ENCODE results near the gene TTPAL.

DNA sequence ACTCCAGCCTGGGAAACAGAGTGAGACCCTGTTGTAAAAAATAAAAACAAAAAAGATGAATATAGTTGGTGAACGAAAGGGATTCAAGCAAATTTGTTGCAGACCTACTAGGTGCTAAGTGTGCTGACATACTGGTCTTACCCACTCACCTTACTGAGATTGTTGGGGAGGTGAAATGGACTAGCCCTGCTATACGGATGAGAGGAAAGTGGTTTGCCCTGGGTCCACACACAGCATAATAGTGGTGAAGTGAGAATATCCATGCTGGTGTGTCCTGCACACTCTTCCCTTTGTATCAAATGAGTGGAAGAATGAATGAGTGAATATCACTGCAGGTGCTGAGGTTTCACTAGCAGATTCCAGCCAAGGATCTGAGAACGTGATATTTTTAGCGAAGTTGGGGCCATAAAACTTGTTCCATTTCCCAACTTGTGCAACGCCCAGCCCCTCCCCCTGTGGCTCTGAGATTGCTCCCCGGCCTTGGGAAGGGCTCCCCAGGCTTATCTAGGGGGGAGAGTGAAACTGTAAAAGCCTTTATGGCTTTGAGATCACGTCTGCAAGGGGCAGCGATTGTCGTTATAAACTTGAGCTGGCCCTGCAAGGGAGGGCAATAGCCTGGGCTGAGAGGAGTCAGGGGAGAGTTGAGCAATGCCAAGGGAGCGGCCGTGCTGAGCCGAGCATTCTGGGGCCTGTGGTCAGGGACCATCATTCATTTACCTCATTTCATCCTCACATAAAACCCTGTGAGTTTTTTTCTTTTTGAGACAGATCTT, 33.2 kb upstream of the TTPAL start:
- TF ChIP-seq, protein P1, sequence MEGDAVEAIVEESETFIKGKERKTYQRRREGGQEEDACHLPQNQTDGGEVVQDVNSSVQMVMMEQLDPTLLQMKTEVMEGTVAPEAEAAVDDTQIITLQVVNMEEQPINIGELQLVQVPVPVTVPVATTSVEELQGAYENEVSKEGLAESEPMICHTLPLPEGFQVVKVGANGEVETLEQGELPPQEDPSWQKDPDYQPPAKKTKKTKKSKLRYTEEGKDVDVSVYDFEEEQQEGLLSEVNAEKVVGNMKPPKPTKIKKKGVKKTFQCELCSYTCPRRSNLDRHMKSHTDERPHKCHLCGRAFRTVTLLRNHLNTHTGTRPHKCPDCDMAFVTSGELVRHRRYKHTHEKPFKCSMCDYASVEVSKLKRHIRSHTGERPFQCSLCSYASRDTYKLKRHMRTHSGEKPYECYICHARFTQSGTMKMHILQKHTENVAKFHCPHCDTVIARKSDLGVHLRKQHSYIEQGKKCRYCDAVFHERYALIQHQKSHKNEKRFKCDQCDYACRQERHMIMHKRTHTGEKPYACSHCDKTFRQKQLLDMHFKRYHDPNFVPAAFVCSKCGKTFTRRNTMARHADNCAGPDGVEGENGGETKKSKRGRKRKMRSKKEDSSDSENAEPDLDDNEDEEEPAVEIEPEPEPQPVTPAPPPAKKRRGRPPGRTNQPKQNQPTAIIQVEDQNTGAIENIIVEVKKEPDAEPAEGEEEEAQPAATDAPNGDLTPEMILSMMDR (IDR thresholded peaks at IDR 0.05) = no peak
- no peak for TF ChIP-seq POLR2A (IDR thresholded peaks at IDR 0.05)
